Mesothelial cell of epicardium (in vitro differentiated cells): ENCODE measurements around the gene ANKS1B. TPM values are rescaled to one million over a fixed set of nuclear protein-coding genes. Genes with fewer than 3 reads are reported as not detected.

ENCODE experiments used
- DNase-seq, 2 experiments: peaks; one replicate each; pipeline ENCODE4 v3.0.0; 2021; ENCODE audit warnings: low spot score in 2 of 2; ENCODE audit not compliant: unreplicated experiment in 2 of 2
- H3K27ac Mint-ChIP-seq: 2 replicates; pipeline ENCODE4 v1.8.0; 2021; ENCODE audit warnings: mixed read lengths
- H3K27me3 Mint-ChIP-seq: 2 replicates; pipeline ENCODE4 v1.8.0; 2021; ENCODE audit warnings: low read depth, mixed read lengths
- H3K36me3 Mint-ChIP-seq: 2 replicates; pipeline ENCODE4 v1.8.0; 2021; ENCODE audit warnings: mixed read lengths
- H3K4me1 Mint-ChIP-seq: 2 replicates; pipeline ENCODE4 v1.8.0; 2021; ENCODE audit warnings: mixed read lengths
- H3K4me3 Mint-ChIP-seq: 2 replicates; pipeline ENCODE4 v1.8.0; 2021; ENCODE audit warnings: mild to moderate bottlenecking, moderate library complexity, mixed read lengths
- H3K9me3 Mint-ChIP-seq: 2 replicates; pipeline ENCODE4 v1.8.0; 2021; ENCODE audit warnings: mixed read lengths
- CTCF ChIP-seq: fragments of 200-600 bp; sonication (generic); IDR thresholded peaks from one replicate; pipeline ENCODE4 v1.5.0; 2021; ENCODE audit warnings: antibody characterized with exemption; ENCODE audit not compliant: unreplicated experiment
- total RNA-seq: library from RNA; stranded (reverse); gene quantifications from 3 replicates; pipeline ENCODE4 v1.2.1, GENCODE V29; 2021

The ANKS1B gene
- total RNA-seq, 1 donor from 2014 or later, result 8.8 TPM

GRCh38 chr12:99834710-99835109 is 150.0 kb downstream of the ANKS1B start:
- H3K9me3 Mint-ChIP-seq, result no peaks in the 10 kb centered on the region
- TF ChIP-seq CTCF, result no peak
- H3K27ac Mint-ChIP-seq, result no peak overlapping the region
- no peaks in the 10 kb centered on the region for H3K4me1 Mint-ChIP-seq
- no peak for DNase-seq
- no peaks in the 10 kb centered on the region for H3K27me3 Mint-ChIP-seq
- no peak overlapping the region for H3K4me3 Mint-ChIP-seq
- no peaks in the 10 kb centered on the region for H3K36me3 Mint-ChIP-seq

GRCh38 chr12:99833397-99833796 is 151.3 kb downstream of the ANKS1B start:
- Mint-ChIP-seq H3K4me1 (no peaks in the 10 kb centered on the region), H3K27ac (no peak overlapping the region), H3K36me3 (no peaks in the 10 kb centered on the region), H3K9me3 (no peaks in the 10 kb centered on the region), H3K4me3 (no peak overlapping the region), H3K27me3 (no peaks in the 10 kb centered on the region)
- no peak for DNase-seq
- no peak for TF ChIP-seq CTCF

GRCh38 chr12:99824900-99825542 is 159.7 kb downstream of the ANKS1B start:
- Mint-ChIP-seq H3K4me3 (no peak overlapping the region), H3K36me3 (no peaks in the 10 kb centered on the region), H3K27me3 (no peaks in the 10 kb centered on the region), H3K27ac (no peak overlapping the region), H3K4me1 (no peaks in the 10 kb centered on the region), H3K9me3 (no peaks in the 10 kb centered on the region)
- no peak for DNase-seq
- TF ChIP-seq CTCF, result no peak

GRCh38 chr12:99822273-99822672 is 162.5 kb downstream of the ANKS1B start:
- no peak for DNase-seq
- TF ChIP-seq CTCF, result no peak
- Mint-ChIP-seq H3K9me3 (no peaks in the 10 kb centered on the region), H3K27ac (no peak overlapping the region), H3K4me3 (no peak overlapping the region), H3K36me3 (no peaks in the 10 kb centered on the region), H3K4me1 (no peaks in the 10 kb centered on the region), H3K27me3 (no peaks in the 10 kb centered on the region)

GRCh38 chr12:99810718-99811593 is 173.8 kb downstream of the ANKS1B start:
- DNase-seq, result no peak
- peak; percentile 1 for TF ChIP-seq CTCF

More at GRCh38 chr12:99810718-99811593, 173.8 kb downstream of the ANKS1B start:
- H3K27ac Mint-ChIP-seq, result no peak overlapping the region
- H3K27me3 Mint-ChIP-seq, result peaks cover 8% of the 10 kb centered on the region
- peaks cover 5% of the 10 kb centered on the region for H3K4me1 Mint-ChIP-seq
- no peaks in the 10 kb centered on the region for H3K36me3 Mint-ChIP-seq
- H3K9me3 Mint-ChIP-seq, result no peaks in the 10 kb centered on the region
- H3K4me3 Mint-ChIP-seq, result no peak overlapping the region
